ENCODE data around the gene VAX1.
"Not testable (repeated sequence)": the region's sequence is repeated elsewhere in the genome, so short reads cannot be mapped to it uniquely, and the experiment has no call there.

The VAX1 gene

DNA sequence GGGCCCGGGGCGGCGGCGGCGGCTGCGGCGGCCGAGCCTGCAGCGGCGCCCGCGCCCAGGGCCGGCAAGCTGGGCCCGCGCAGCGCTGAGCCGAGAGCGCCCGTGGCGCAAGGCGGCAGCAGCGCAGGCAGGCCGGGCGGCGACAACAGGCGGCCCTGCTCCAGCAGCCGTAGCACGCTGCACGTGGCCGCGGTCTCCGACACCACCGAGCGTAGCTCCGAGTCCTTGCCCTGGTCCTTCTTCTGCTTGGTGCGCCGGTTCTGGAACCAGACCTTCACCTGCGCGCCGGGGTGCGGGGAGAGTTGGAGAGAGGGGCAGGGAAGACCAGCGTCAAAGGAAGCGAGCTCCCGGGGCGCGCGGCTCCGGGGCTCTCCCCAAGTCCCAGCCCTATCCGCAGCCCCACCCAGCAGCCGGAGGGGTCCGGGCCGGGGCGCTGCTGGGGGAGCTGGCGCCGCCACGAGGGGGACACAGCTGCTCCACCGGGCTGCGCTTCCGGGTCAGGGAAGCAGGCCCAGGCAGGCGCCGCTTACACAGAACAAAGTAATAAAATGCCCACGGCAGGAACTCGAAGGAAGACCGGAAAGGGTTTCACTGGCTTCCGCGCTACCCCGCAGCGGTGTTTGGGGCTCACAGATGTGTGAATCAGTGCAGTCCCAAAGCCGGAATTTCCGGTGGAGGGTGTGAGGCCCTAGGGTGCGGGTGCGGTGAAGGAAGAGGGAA lies 3.6 kb downstream of the VAX1 start:
- no peak for DNase-seq

DNA sequence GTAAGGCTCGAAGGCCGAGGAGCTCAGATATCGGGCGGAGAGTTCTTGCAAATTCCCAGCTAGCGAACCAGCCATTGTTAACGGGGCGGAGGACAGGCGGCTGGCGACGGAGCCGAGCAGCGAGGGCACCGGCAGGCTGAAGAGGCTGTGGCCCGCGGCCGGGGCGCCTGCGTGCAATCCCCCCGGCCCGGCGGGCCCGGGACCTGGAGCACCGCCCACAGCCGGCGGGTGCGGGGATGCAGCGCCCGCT lies 4.1 kb downstream of the VAX1 start:
- no peak for DNase-seq

DNA sequence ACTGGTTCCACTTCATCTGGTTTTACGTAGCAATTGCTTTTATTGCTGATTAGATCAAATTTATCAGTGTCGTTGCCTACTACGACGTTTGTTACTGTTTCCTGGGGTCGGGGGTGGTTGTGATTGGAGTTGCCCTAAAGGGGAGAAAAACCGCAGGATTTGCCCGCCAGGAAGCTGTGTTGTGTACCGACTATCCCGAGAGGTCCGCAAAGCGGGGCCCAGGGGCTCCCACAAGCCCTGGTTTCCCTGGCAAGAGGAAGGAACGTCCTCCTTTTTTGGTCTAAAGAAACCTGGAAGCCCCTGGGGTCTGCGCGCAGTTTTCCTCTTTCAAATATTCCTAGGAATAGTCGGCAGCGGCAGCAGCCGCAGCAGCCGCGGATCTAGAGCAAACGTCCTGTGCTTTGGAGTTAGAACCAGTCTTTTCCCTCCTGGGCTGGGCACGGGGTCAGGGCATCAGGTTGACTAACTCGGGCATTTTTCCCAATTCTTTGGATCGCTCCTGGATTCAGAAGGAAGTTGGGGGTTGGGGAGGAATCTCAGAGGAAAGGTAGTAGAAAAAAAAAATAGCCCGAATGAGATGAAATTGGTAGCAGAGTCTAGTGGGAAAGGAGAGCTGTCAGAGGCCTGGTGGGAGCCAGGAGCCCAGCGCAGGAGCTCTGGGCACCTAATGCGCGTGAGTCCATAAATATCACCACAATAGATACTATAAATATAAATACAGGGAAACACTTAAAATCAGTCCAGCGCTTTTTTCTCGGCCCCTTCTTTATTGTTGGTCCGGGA lies 4.6 kb downstream of the VAX1 start:
- no peak for DNase-seq

DNA sequence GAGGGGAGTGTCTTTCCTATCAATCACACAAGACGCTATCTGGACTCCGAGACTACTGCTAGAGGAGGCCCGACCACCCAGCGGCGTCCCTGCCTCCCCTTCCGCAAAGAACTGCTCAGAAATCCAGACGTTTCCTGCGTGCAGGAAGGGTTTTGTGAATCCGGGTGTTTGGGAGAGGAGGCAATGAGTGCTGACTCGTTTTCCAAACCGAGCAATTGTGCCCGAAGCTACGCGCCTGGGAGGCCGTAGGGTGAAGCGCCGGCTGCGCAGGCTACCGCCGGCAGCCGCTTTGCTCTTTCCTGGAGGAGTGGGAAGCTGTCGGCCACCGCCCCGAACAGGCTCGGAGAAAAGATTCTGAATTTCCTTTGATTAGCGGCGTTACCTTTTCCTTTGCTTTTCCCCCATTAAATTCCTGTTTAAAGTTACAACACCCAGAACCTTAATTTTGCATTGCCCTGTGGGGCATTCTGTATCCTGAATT lies 5.3 kb downstream of the VAX1 start:
- no peak for DNase-seq

DNA sequence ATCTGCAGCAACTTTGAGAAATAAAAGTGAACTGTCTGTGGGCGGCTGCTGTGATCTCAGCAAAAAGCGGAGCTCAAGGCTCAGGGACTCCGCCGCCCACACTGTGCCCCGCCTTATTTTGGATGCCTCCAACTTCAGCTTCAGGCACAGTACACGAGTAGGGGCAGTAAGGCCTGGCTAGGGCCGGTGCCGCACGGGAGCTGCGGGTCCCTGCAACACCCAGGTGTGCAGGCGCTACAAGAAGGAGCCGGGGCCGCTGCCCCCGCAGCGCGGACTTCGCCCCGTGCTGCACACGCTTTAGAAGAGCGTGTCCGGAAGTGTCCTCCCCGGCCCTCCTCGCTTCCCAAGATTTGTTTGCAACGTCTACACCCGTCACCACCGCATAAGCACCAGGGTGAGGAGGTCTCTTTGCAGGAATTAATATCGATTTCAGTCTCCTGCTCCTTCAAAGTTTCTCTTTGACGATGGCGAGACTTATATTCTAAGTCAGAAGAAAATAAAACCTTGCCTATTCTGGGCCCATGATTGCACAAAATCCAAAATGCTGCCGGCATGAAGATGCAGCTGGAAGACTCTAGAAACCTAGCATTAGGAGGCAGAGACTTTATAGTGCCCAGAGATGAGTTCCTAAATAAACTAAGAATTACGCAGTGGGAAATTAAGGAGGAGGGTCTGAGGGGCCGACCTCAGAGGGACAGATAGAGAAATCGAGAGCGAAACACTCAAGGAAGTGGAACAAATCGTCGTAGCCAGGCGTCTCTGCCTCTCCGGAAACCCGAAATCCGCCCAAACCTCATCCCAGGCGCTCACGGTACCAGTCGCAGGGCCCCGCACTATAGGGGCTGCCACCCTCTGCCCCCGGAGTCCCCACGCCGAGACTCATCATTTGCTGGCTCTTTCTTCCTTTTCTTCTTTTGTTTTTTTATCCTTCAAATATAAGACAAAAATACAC lies 6.4 kb downstream of the VAX1 start:
- no peak for DNase-seq

DNA sequence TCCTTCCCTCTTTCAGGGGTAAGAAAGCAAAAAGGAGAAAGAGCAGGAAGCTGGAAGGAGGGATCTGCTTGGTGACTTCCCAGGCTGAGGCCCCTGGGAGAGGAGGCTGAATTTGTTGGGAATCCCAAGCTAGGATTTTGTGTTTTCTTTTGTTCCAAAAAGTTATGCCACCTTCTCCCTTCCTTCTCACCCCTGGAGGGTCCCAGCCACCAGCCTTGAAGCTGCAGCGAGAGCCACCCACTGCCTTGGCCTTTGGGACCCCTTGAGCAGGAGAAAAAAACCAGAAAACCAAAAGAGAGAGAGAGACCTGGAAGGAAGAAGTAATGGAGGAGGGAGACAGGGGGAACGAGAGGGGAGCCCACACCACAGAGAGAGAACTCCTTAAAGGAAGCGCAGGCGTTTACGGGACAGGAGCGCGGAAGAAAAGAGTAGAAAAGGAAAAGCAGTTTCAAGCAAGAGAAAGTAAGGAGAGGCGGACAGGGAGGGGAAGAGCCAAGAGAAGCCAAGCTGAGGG lies 7.2 kb downstream of the VAX1 start:
- DNase-seq: no peak

DNA sequence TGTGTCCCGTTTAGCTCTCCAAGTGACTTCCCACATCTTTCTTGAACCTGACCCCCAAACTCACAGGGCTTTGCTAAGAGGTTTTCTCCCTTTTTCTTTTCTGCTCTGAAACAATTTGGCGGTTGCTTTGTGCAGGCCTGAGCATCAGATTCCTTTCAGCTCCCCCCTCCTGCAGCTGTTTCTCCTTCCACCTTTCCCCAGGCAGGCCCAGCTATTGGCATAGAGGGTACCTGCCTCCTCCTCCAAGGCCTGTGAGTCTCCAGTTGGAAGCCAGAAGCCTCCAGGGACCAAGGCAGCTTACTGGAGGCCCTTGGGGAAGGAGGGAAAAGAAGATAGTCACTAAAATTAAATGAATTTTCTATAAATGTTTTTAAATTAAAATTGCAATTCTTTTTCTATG lies 7.7 kb downstream of the VAX1 start:
- DNase-seq: no peak

DNA sequence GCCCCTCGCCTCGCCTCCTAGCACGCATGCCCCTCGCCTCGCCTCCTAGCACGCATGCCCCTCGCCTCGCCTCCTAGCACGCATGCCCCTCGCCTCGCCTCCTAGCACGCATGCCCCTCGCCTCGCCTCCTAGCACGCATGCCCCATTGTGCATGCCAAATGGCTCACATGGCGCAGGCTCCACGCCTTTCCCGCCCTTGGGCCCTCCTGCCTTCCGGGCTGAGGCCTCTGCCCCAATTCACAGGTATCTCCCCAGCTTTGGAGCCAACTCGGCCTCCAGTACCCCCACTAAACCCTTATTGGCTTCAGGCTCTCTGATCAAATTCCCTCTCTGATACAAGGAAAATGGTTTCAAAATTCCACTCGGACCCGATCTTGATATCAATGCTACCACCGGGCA lies 11.4 kb downstream of the VAX1 start:
- not testable (repeated sequence) for DNase-seq

DNA sequence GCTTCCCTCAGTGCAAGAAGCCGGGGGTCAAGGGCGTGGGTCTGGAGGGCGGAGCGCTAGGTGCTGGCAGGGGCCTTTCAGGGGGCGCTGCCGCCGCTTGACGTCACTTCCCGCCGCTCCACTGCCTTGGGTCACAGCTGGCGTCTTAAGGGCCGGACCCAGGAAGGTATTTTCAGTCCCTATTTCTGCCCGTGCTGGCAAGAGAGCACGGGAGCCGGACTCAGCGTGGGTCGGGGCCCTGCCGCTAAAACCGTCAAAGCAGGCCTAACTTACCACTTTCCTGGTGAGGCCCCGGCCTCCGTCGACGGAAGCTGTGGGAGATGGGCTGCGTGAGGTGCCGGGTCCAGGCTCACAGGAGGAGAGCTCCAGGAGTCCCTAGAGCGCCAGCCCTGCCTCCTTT lies 12.0 kb downstream of the VAX1 start:
- DNase-seq: no peak

DNA sequence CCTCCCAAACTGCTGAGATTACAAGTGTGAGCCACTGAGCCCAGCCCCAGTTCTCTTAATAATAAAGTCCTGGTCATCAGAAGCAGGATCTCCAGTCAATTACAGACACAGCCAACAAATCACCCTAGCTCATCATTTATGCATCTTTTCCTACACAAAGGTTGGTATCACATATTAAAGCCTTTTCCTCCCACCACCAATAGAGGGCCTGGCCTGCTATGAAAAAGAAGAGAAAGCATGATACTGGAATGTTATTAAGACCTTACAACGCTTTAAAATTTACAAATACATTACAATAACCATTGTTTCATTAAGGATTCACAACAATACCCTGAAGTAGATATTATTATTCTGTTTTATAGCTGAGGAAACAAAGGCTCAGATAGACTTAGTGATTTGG lies 25.9 kb downstream of the VAX1 start:
- DNase-seq: no peak

DNA sequence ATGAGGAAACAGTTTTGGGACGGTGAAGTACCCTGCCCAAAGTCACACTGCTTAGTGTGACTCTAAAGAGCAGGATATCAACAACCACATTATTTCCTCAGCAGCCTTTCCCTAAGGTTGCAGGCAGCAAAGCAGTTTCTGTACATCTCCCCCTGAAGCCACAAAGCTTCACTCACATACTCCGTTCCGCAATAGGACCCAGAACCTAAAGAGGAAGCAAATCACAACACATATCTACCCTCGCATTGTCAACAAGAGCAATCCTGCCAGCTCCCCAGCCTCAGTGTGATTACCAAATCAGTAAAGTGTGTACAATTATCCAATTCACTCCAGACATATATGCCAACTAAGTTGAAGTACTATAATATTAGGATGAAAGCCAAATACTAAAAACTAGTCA lies 30.8 kb downstream of the VAX1 start:
- DNase-seq: no peak

DNA sequence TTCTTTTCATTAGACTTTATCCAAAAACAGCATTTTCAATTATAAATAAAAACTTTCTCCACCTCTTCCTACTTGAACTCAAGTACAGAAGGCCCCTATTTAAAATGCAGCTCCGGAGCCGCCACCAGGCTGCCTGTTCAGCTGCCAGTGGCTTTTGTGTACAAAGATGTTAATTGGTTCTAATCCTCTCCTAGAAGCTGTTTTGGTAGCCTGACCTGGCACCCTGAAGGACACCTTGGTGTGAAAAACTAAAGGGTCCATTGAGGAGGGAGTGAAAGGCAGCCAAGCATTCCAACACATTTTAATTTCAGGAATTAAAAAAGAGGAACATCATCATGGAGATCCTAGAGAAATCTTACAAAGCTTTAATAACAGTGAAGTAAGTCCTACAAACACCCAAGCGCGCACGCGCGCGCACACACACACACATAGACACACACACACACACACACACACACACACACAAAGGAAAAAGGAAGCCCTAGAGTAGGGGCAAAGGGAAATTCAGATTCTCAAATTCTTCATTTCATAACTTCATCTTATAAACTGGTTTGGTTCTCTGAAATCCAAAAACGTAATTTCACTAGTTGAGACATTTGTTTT lies 41.4 kb downstream of the VAX1 start:
- DNase-seq: no peak

DNA sequence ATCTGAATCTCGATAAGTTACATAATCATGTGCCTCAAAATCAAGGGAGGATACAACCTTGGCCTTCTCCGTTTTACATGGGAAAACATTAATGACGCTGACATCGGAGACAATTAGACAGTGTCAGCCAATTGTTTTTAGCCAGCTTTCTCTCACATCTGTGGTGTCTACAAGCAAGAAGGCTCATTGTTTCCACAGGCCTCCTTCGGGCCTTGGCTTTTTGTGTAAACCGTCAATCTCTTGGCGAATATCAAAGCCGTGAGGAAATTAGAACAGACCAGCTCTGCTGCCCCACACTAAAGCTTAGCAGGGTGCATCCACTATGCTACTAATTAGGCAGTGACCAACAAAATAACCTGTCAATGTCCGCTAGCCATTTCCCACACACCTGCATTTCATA lies 43.2 kb downstream of the VAX1 start:
- no peak for DNase-seq

DNA sequence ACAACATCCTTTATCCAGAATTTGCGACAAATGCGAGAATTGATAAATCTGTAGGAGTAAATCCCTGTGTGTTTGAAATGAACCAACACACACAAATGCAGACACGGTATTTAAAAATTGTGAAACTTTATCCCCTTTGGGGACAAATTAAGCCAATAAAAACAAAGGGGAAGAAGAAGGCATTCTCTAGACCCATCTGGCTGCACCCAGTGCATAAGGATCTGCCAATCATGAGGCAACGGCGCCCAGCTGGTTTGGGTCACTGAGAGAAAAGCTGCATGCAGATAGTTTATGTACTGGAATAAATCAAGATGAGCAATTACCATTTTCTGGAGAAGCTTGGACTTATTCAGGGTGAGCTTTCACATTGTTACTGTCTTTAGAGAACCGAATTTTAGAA lies 45.7 kb downstream of the VAX1 start:
- no peak for DNase-seq

DNA sequence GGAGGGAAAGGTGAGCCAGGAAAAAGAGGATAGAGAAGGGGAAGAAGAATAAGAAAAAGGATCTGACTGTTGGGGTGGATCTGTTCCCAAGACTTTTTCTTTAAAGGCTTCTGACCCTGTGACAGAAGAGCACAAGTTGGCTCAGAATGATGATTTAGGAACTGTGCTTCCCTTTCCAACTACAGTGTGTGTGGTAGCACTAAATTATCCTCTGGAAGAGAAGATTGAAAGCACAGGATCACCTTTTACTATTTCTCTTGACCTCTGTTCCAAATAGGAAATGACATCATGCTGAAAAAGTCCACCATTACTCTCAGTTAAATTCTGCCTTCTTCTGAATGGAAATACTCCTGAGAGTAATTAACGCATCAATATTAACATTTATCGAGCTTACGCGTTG lies 47.2 kb downstream of the VAX1 start:
- no peak for DNase-seq

DNA sequence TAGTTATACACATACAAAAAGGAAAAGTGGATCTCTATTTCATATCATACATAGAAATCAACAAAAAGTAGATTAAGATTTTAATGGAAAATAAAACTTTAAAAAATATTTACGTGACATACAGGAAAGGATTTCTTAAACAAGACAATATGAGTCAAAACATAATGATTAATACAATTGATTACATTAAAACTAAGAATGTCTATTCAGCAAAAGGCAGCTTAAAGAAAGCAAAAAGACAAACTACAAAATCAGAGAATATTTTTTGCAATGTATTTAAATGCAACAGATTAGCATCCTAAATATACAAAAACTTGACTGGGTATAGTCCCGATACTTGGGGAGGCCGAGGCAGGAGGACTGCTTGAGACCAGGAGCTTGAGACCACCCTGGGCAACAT lies 50.5 kb downstream of the VAX1 start:
- DNase-seq: no peak

DNA sequence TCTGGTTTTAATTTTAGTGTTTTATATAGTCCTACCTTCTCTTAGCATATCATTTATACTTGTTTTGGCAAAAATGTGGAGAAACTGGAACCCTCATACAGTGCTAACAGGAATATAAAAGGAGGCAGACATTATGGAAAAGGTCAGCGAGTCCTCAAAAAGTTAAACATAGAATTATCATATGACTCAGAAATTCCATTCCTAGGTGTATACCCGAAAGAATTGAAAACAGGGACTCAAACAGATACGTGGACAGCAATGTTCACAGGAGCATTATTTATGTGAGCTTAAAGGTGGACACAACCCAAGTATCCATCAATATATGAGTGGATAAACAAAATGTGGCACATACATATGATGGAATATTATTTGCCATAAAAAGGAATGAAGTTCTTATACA lies 51.5 kb downstream of the VAX1 start:
- DNase-seq: no peak

DNA sequence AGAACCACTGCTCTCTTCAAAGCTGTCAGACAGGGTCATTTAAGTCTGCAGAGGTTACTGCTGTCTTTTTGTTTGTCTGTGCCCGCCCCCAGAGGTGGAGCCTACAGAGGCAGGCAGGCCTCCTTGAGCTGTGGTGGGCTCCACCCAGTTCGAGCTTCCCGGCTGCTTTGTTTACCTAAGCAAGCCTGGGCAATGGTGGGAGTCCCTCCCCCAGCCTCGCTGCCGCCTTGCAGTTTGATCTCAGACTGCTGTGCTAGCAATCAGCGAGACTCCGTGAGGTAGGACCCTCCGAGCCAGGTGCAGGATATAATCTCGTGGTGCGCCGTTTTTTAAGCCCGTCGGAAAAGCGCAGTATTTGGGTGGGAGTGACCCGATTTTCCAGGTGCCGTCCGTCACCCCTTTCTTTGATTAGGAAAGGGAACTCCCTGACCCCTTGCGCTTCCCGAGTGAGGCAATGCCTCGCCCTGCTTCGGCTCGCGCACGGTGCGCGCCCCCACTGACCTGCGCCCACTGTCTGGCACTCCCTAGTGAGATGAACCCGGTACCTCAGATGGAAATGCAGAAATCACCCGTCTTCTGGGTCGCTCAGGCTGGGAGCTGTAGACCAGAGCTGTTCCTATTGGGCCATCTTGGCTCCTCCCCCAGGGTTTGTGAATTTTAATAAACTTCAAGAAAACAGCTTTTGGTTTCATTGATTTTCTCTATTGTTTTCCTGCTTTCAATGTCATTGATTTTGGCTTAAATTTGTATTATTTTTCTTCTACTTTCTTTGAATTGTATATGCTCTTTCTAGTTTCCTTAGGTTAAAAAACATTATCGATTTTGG lies 53.4 kb downstream of the VAX1 start:
- DNase-seq: not testable (repeated sequence)
